Testis (tissue), 2 donors: ENCODE data around the gene COL4A1.

Experiments
- POLR2A ChIP-seq: fragments of 450-650 bp; IDR thresholded peaks from one replicate; pipeline ENCODE4 v1.6.1; 2017; ENCODE audit warnings: antibody characterized with exemption, mild to moderate bottlenecking, moderate library complexity
- TF ChIP-seq, protein P1 (sequence below), 3 experiments: fragments of 450-650 bp in 2 of 3; fragments of 200-600 bp in 1 of 3; sonication (generic) in 1 of 3; IDR thresholded peaks; one replicate each; pipeline ENCODE4 v1.5.1; 2016 to 2019; ENCODE audit warnings: antibody characterized with exemption in 3 of 3, mild to moderate bottlenecking in 2 of 3, moderate library complexity in 1 of 3

DNA sequence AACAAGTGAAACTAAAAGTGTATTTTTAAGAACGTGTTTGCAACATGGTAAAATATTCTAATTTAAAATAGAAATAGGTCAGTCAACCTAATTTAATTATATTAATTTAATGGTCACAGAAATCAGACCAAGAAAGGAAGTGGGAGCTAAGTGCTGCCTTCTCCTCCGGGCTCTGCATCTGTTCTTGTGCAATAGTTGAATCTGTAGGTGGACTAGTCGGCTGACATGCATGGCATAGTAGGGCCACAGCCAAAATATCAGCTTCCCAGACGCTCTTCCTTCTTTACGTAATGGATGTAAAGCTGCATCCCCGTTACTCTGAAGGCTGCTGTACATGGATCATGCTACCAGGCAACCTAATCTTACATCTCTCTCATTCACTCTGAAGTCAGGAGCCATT, 47.3 kb downstream of the COL4A1 start:
- TF ChIP-seq, protein P1, sequence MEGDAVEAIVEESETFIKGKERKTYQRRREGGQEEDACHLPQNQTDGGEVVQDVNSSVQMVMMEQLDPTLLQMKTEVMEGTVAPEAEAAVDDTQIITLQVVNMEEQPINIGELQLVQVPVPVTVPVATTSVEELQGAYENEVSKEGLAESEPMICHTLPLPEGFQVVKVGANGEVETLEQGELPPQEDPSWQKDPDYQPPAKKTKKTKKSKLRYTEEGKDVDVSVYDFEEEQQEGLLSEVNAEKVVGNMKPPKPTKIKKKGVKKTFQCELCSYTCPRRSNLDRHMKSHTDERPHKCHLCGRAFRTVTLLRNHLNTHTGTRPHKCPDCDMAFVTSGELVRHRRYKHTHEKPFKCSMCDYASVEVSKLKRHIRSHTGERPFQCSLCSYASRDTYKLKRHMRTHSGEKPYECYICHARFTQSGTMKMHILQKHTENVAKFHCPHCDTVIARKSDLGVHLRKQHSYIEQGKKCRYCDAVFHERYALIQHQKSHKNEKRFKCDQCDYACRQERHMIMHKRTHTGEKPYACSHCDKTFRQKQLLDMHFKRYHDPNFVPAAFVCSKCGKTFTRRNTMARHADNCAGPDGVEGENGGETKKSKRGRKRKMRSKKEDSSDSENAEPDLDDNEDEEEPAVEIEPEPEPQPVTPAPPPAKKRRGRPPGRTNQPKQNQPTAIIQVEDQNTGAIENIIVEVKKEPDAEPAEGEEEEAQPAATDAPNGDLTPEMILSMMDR (IDR thresholded peaks at IDR 0.05), result no peak
- TF ChIP-seq POLR2A, result no peak
